Activated CD4-positive, alpha-beta T cell treated with anti-CD3 and anti-CD28 coated beads, Interleukin-2, amount 10 ng/mL, durations not matched to agents 24 days and 14 days (primary cell): Measurements from ENCODE around the gene SURF4. TPM values are rescaled to one million over a fixed set of nuclear protein-coding genes. Genes with fewer than 3 reads are reported as not detected.

ENCODE experiments used
- DNase-seq: peaks from one replicate; pipeline ENCODE4 v3.0.0; 2022
- H3K27ac Mint-ChIP-seq: one replicate; pipeline ENCODE4 v1.8.0; 2022; ENCODE audit warnings: mild to moderate bottlenecking, mixed read lengths
- H3K27me3 Mint-ChIP-seq: one replicate; pipeline ENCODE4 v1.8.0; 2022; ENCODE audit warnings: mixed read lengths
- H3K36me3 Mint-ChIP-seq: one replicate; pipeline ENCODE4 v1.8.0; 2022; ENCODE audit warnings: low read depth, mild to moderate bottlenecking, mixed read lengths
- H3K4me1 Mint-ChIP-seq: one replicate; pipeline ENCODE4 v1.8.0; 2021; ENCODE audit warnings: mixed read lengths
- H3K4me3 Mint-ChIP-seq: one replicate; pipeline ENCODE4 v1.8.0; 2022; ENCODE audit warnings: mild to moderate bottlenecking, moderate library complexity, mixed read lengths
- H3K9me3 Mint-ChIP-seq: one replicate; pipeline ENCODE4 v1.8.0; 2021; ENCODE audit warnings: mixed read lengths
- intact Hi-C: fragments of 100-400 bp; cut with micrococcal nuclease; formaldehyde crosslinking; loops from one replicate; pipeline ENCODE4 v1.15.1; 2023
- total RNA-seq: library from RNA; stranded (reverse); gene quantifications from 2 replicates; pipeline ENCODE4 v1.2.3, GENCODE V29; 2022

The SURF4 gene
- total RNA-seq, 1 donor from 2014 or later, result 235 TPM

- no peak overlapping the region for H3K27ac Mint-ChIP-seq
- H3K4me3 Mint-ChIP-seq, result no peak overlapping the region
- H3K4me1 Mint-ChIP-seq, result no peaks in the 10 kb centered on the region
- H3K27me3 Mint-ChIP-seq, result no peaks in the 10 kb centered on the region
- intact Hi-C loops, result no loop called here
- no peaks in the 10 kb centered on the region for H3K9me3 Mint-ChIP-seq
- no peaks in the 10 kb centered on the region for H3K36me3 Mint-ChIP-seq
- DNase-seq, result no peak
These were observed 14.9 kb upstream of the SURF4 start for GRCh38 chr9:133390713-133391112.

- H3K27ac Mint-ChIP-seq, result no peak overlapping the region
- intact Hi-C loops, result no loop called here
- H3K4me1 Mint-ChIP-seq, result no peaks in the 10 kb centered on the region
- no peaks in the 10 kb centered on the region for H3K27me3 Mint-ChIP-seq
- DNase-seq, result no peak
- H3K4me3 Mint-ChIP-seq, result no peak overlapping the region
- no peaks in the 10 kb centered on the region for H3K9me3 Mint-ChIP-seq
- no peaks in the 10 kb centered on the region for H3K36me3 Mint-ChIP-seq
These were observed 13.7 kb upstream of the SURF4 start for GRCh38 chr9:133389562-133389961.

- Mint-ChIP-seq H3K36me3 (no peaks in the 10 kb centered on the region), H3K27me3 (no peaks in the 10 kb centered on the region), H3K27ac (no peak overlapping the region), H3K9me3 (no peaks in the 10 kb centered on the region), H3K4me1 (no peaks in the 10 kb centered on the region), H3K4me3 (no peak overlapping the region)
- intact Hi-C loops, result no loop called here
- DNase-seq, result no peak
These were observed 13.2 kb upstream of the SURF4 start for GRCh38 chr9:133389025-133389557.

GRCh38 chr9:133387680-133388079 lies 11.8 kb upstream of the SURF4 start:
- H3K4me1 Mint-ChIP-seq, result no peaks in the 10 kb centered on the region
- H3K4me3 Mint-ChIP-seq, result no peak overlapping the region
- H3K36me3 Mint-ChIP-seq, result no peaks in the 10 kb centered on the region
- H3K27ac Mint-ChIP-seq, result no peak overlapping the region
- no peaks in the 10 kb centered on the region for H3K27me3 Mint-ChIP-seq
- no peak for DNase-seq
- no peaks in the 10 kb centered on the region for H3K9me3 Mint-ChIP-seq
- intact Hi-C loops, result no loop called here

GRCh38 chr9:133386338-133386737 lies 10.5 kb upstream of the SURF4 start:
- Mint-ChIP-seq H3K9me3 (no peaks in the 10 kb centered on the region), H3K27ac (no peak overlapping the region), H3K36me3 (no peaks in the 10 kb centered on the region), H3K4me3 (no peak overlapping the region), H3K27me3 (no peaks in the 10 kb centered on the region), H3K4me1 (no peaks in the 10 kb centered on the region)
- intact Hi-C loops, result no loop called here
- DNase-seq, result no peak

GRCh38 chr9:133385452-133385851 lies 9.6 kb upstream of the SURF4 start:
- no peaks in the 10 kb centered on the region for H3K27me3 Mint-ChIP-seq
- no peaks in the 10 kb centered on the region for H3K36me3 Mint-ChIP-seq
- H3K4me1 Mint-ChIP-seq, result no peaks in the 10 kb centered on the region
- no peaks in the 10 kb centered on the region for H3K9me3 Mint-ChIP-seq
- H3K4me3 Mint-ChIP-seq, result no peak overlapping the region
- no peak overlapping the region for H3K27ac Mint-ChIP-seq
- DNase-seq, result no peak
- intact Hi-C loops, result no loop called here

GRCh38 chr9:133384736-133385321 lies 9.0 kb upstream of the SURF4 start:
- H3K36me3 Mint-ChIP-seq, result no peaks in the 10 kb centered on the region
- no peak overlapping the region for H3K27ac Mint-ChIP-seq
- no peaks in the 10 kb centered on the region for H3K4me1 Mint-ChIP-seq
- no peak overlapping the region for H3K4me3 Mint-ChIP-seq
- no peak for DNase-seq
- intact Hi-C loops, result no loop called here
- H3K27me3 Mint-ChIP-seq, result no peaks in the 10 kb centered on the region
- no peaks in the 10 kb centered on the region for H3K9me3 Mint-ChIP-seq

- no peak for DNase-seq
- no peaks in the 10 kb centered on the region for H3K36me3 Mint-ChIP-seq
- H3K9me3 Mint-ChIP-seq, result no peaks in the 10 kb centered on the region
- H3K4me3 Mint-ChIP-seq, result no peak overlapping the region
- intact Hi-C loops, result no loop called here
- H3K27ac Mint-ChIP-seq, result no peak overlapping the region
- no peaks in the 10 kb centered on the region for H3K27me3 Mint-ChIP-seq
- H3K4me1 Mint-ChIP-seq, result peaks cover 2% of the 10 kb centered on the region
These were observed 7.6 kb upstream of the SURF4 start for GRCh38 chr9:133383438-133383837.

GRCh38 chr9:133382507-133383141 lies 6.8 kb upstream of the SURF4 start:
- peaks cover 3% of the 10 kb centered on the region for H3K27me3 Mint-ChIP-seq

GRCh38 chr9:133380734-133381133 lies 4.9 kb upstream of the SURF4 start:
- Mint-ChIP-seq H3K4me3 (no peak overlapping the region), H3K27ac (no peak overlapping the region), H3K9me3 (no peaks in the 10 kb centered on the region), H3K4me1 (peaks cover 6% of the 10 kb centered on the region), H3K27me3 (peaks cover 5% of the 10 kb centered on the region), H3K36me3 (no peaks in the 10 kb centered on the region)
- DNase-seq, result no peak
- intact Hi-C loops, result no loop called here

More at GRCh38 chr9:133382507-133383141, 6.8 kb upstream of the SURF4 start:
- no peak for DNase-seq
- Mint-ChIP-seq H3K9me3 (no peaks in the 10 kb centered on the region), H3K4me1 (peaks cover 4% of the 10 kb centered on the region), H3K36me3 (no peaks in the 10 kb centered on the region), H3K4me3 (no peak overlapping the region), H3K27ac (no peak overlapping the region)
- intact Hi-C loops, result no loop called here

- no peak overlapping the region for H3K27ac Mint-ChIP-seq
- peaks cover 13% of the 10 kb centered on the region for H3K4me1 Mint-ChIP-seq
- intact Hi-C loops, result no loop called here
- no peak overlapping the region for H3K4me3 Mint-ChIP-seq
- no peak for DNase-seq
- H3K9me3 Mint-ChIP-seq, result no peaks in the 10 kb centered on the region
- H3K27me3 Mint-ChIP-seq, result peaks cover 7% of the 10 kb centered on the region
- H3K36me3 Mint-ChIP-seq, result peaks cover 8% of the 10 kb centered on the region
These were observed 3.6 kb upstream of the SURF4 start for GRCh38 chr9:133379153-133380086.

GRCh38 chr9:133378408-133378962 lies 2.6 kb upstream of the SURF4 start:
- H3K27me3 Mint-ChIP-seq, result peaks cover 7% of the 10 kb centered on the region
- no peak overlapping the region for H3K27ac Mint-ChIP-seq
- DNase-seq, result no peak
- peaks cover 17% of the 10 kb centered on the region for H3K4me1 Mint-ChIP-seq
- H3K36me3 Mint-ChIP-seq, result peaks cover 12% of the 10 kb centered on the region
- intact Hi-C loops, result no loop called here
- H3K9me3 Mint-ChIP-seq, result no peaks in the 10 kb centered on the region
- no peak overlapping the region for H3K4me3 Mint-ChIP-seq

- Mint-ChIP-seq H3K4me1 (peaks cover 24% of the 10 kb centered on the region), H3K27ac (no peak overlapping the region), H3K4me3 (no peak overlapping the region), H3K36me3 (peaks cover 19% of the 10 kb centered on the region), H3K27me3 (peaks cover 7% of the 10 kb centered on the region), H3K9me3 (no peaks in the 10 kb centered on the region)
- no peak for DNase-seq
- intact Hi-C loops, result no loop called here
These were observed 1.9 kb upstream of the SURF4 start for GRCh38 chr9:133377721-133378216.
